CD14-positive monocyte (primary cell): ENCODE data around the gene CHCHD10. TPM values are rescaled to one million over a fixed set of nuclear protein-coding genes. Genes with fewer than 3 reads are reported as not detected.

Experiments used
- DNase-seq, 3 donors: peaks; one replicate each; pipeline ENCODE4 v3.0.0-alpha.2; 2011 to 2022
- H2AFZ ChIP-seq: 2 replicates; pipeline ENCODE4 v1.6.0; 2012; ENCODE audit warnings: mild to moderate bottlenecking, low read depth, low read length, inconsistent platforms; ENCODE audit not compliant: insufficient read depth, poor library complexity, severe bottlenecking
- H3K27ac ChIP-seq, 2 donors: 1 replicate in 1 of 2; 2 replicates in 1 of 2; pipeline ENCODE4 v1.5.1; 2012 to 2013; ENCODE audit warnings: low read length in 2 of 2, control low read depth in 1 of 2, inconsistent platforms in 1 of 2, low read depth in 1 of 2, mild to moderate bottlenecking in 1 of 2
- H3K27me3 ChIP-seq, 2 donors: one replicate each; pipeline versions ENCODE4 v1.6.0 to v1.6.1; 2011 to 2013; ENCODE audit warnings: low read length in 2 of 2; ENCODE audit not compliant: control insufficient read depth in 2 of 2, insufficient read depth in 2 of 2
- H3K36me3 ChIP-seq, 2 donors: replicated peaks in 1 of 2; 1 replicate in 1 of 2; 2 replicates in 1 of 2; pipeline versions ENCODE4 v1.5.1 to v1.6.1; 2012 to 2013; ENCODE audit warnings: low read length in 2 of 2, control low read depth in 1 of 2, inconsistent platforms in 1 of 2, mild to moderate bottlenecking in 1 of 2; ENCODE audit not compliant: insufficient read depth in 2 of 2, control insufficient read depth in 1 of 2
- H3K4me1 ChIP-seq, 2 donors: 1 replicate in 1 of 2; 2 replicates in 1 of 2; pipeline versions ENCODE4 v1.5.1 to v1.6.1; 2012 to 2013; ENCODE audit warnings: low read length in 2 of 2, control low read depth in 1 of 2, inconsistent platforms in 1 of 2, mild to moderate bottlenecking in 1 of 2, moderate library complexity in 1 of 2; ENCODE audit not compliant: insufficient read depth in 2 of 2, control insufficient read depth in 1 of 2
- H3K4me2 ChIP-seq: replicated peaks from 2 replicates; pipeline ENCODE3; 2012; ENCODE audit warnings: low read length, moderate library complexity, mild to moderate bottlenecking; ENCODE audit not compliant: poor library complexity, severe bottlenecking; ENCODE audit errors: extremely low read depth
- H3K4me3 ChIP-seq, 3 experiments: fragments of 200-600 bp in 1 of 3; sonication (generic) in 1 of 3; replicated peaks in 1 of 3; 1 replicate in 2 of 3; 2 replicates in 1 of 3; pipeline ENCODE4 v1.5.1; 2011 to 2013; ENCODE audit warnings: low read length in 3 of 3, mild to moderate bottlenecking in 3 of 3, control low read depth in 2 of 3, low read depth in 2 of 3, inconsistent platforms in 1 of 3, moderate library complexity in 1 of 3
- H3K79me2 ChIP-seq: 2 replicates; pipeline ENCODE4 v1.6.0; 2012; ENCODE audit warnings: mild to moderate bottlenecking, control low read depth, inconsistent platforms, low read length, moderate library complexity; ENCODE audit not compliant: insufficient read depth
- H3K9ac ChIP-seq: 2 replicates; pipeline ENCODE4 v1.6.0; 2017; ENCODE audit warnings: low read length, mild to moderate bottlenecking; ENCODE audit not compliant: insufficient read depth, poor library complexity, severe bottlenecking
- H3K9me3 ChIP-seq, 2 donors: replicated peaks in 1 of 2; 1 replicate in 1 of 2; 2 replicates in 1 of 2; pipeline versions ENCODE4 v1.5.1 to v1.6.1; 2012 to 2013; ENCODE audit warnings: low read length in 2 of 2, control low read depth in 1 of 2; ENCODE audit not compliant: control insufficient read depth in 1 of 2, insufficient read depth in 1 of 2
- H4K20me1 ChIP-seq: 2 replicates; pipeline ENCODE4 v1.6.0; 2012; ENCODE audit warnings: mild to moderate bottlenecking, low read length, control low read depth, moderate library complexity; ENCODE audit not compliant: insufficient read depth
- H3K27ac Mint-ChIP-seq, 7 donors: one replicate each; pipeline ENCODE4 v1.8.0; 2020; ENCODE audit warnings: mild to moderate bottlenecking in 7 of 7, mixed read lengths in 7 of 7, moderate library complexity in 6 of 7, inconsistent platforms in 2 of 7
- H3K27me3 Mint-ChIP-seq, 3 donors: one replicate each; pipeline ENCODE4 v1.8.0; 2021 to 2022; ENCODE audit warnings: low read depth in 3 of 3, mild to moderate bottlenecking in 3 of 3, mixed read lengths in 3 of 3, moderate library complexity in 3 of 3, inconsistent platforms in 1 of 3
- H3K36me3 Mint-ChIP-seq, 2 donors: one replicate each; pipeline ENCODE4 v1.8.0; 2020; ENCODE audit warnings: mixed read lengths in 2 of 2, inconsistent platforms in 1 of 2, mild to moderate bottlenecking in 1 of 2
- H3K4me1 Mint-ChIP-seq: one replicate; pipeline ENCODE4 v1.8.0; 2020; ENCODE audit warnings: mild to moderate bottlenecking, mixed read lengths
- H3K4me3 Mint-ChIP-seq, 2 donors: one replicate each; pipeline ENCODE4 v1.8.0; 2020; ENCODE audit warnings: mild to moderate bottlenecking in 2 of 2, mixed read lengths in 2 of 2, moderate library complexity in 1 of 2
- H3K9me3 Mint-ChIP-seq, 7 donors: one replicate each; pipeline ENCODE4 v1.8.0; 2020 to 2022; ENCODE audit warnings: mixed read lengths in 7 of 7, mild to moderate bottlenecking in 6 of 7, moderate library complexity in 6 of 7, inconsistent platforms in 2 of 7
- CTCF ChIP-seq: fragments of 200-600 bp; IDR thresholded peaks from one replicate; pipeline ENCODE4 v1.8.0; 2022; ENCODE audit warnings: antibody characterized with exemption, mild to moderate bottlenecking
- WGBS: methylation state at CpG from one replicate; pipeline ENCODE4 v1.1.5; 2013; ENCODE audit warnings: missing lambda C conversion rate; ENCODE audit not compliant: insufficient coverage; 5-methylcytosine and 5-hydroxymethylcytosine counted together
- intact Hi-C, 2 donors: fragments of 100-400 bp; cut with micrococcal nuclease; formaldehyde crosslinking; loops; one replicate each; pipeline versions ENCODE4 v1.15.0 to v1.15.1; 2023
- polyA plus RNA-seq, 3 donors: library from polyadenylated mRNA; depleted of rRNA in 1 of 3; unstranded in 2 of 3; stranded (reverse) in 1 of 3; fragments of 300-500 nt in 2 of 3; fragments of >200 nt in 1 of 3; fragmentation: Illumina TruSeq in 2 of 3; gene quantifications; 1 replicate in 2 of 3; 2 replicates in 1 of 3; pipeline ENCODE4 v1.2.3, GENCODE V29; 2012 to 2021

Gene CHCHD10
- polyA plus RNA-seq, 3 donors = 15.3 to 46.7 (median 26.8) TPM

- 44% methylated on average over 2 of the region's 2 CpGs for WGBS
- H3K36me3 Mint-ChIP-seq = no peaks in the 10 kb centered on the region
- H3K4me2 ChIP-seq = no peak overlapping the region
- no peak overlapping the region for H2AFZ ChIP-seq
- no peaks in the 10 kb centered on the region for H3K36me3 ChIP-seq
- H3K27me3 ChIP-seq = no peaks in the 10 kb centered on the region
- peaks cover 23% of the 10 kb centered on the region for H3K4me1 Mint-ChIP-seq
- H3K4me3 Mint-ChIP-seq = no peak overlapping the region
- H4K20me1 ChIP-seq = no peaks in the 10 kb centered on the region
- H3K27ac Mint-ChIP-seq = no peak overlapping the region
- DNase-seq = no peak
- peaks cover 22 to 26% of the 10 kb centered on the region in 2 donors for H3K4me1 ChIP-seq
- no peaks in the 10 kb centered on the region for H3K9me3 ChIP-seq
- peaks cover 0 to 3% (median 2%) of the 10 kb centered on the region in 3 donors for H3K27me3 Mint-ChIP-seq
- H3K9me3 Mint-ChIP-seq = peaks cover 0 to 2% (median 0%) of the 10 kb centered on the region in 7 donors
- H3K27ac ChIP-seq = no peak overlapping the region
- no peak overlapping the region for H3K4me3 ChIP-seq
- peaks cover 6% of the 10 kb centered on the region for H3K79me2 ChIP-seq
- no peak for TF ChIP-seq CTCF
- H3K9ac ChIP-seq = no peak overlapping the region
- intact Hi-C loops = no loop called here
Observed at GRCh38 chr22:23753385-23753784, 14.4 kb downstream of the CHCHD10 start.

DNA sequence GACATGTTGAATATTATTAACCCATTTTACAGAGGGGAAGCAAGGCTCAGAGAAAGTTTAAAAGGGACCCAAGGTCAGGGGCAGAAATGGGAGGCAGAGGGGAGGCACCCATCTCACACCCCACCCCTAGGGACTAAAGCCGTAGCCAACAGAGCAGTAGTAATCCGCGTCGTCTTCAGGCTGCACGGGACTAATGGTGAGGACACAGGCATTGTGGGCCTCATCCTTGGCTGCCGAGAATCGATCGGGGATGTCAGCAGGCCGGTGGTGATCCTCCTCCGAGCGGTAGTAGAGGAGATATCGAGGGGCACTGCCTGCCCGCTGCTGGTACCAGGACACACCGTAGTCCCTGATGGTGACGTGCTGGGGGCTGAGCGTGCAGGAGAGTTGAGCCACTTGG lies 15.0 kb downstream of the CHCHD10 start:
- Mint-ChIP-seq H3K27ac (peak overlapping the region in 2 of 7 donors; percentile 25 to 76), H3K9me3 (peaks cover 0 to 2% (median 0%) of the 10 kb centered on the region in 7 donors), H3K4me1 (peaks cover 23% of the 10 kb centered on the region), H3K4me3 (peak overlapping the region in 1 of 2 donors; percentile 84), H3K27me3 (peaks cover 0 to 3% (median 2%) of the 10 kb centered on the region in 3 donors), H3K36me3 (no peaks in the 10 kb centered on the region)
- Histone ChIP-seq H3K27ac (no peak overlapping the region), H3K4me3 (no peak overlapping the region), H3K36me3 (no peaks in the 10 kb centered on the region), H3K9me3 (no peaks in the 10 kb centered on the region), H2AFZ (no peak overlapping the region), H3K9ac (no peak overlapping the region), H3K27me3 (no peaks in the 10 kb centered on the region), H3K79me2 (peaks cover 6% of the 10 kb centered on the region), H3K4me1 (peaks cover 22 to 26% of the 10 kb centered on the region in 2 donors), H3K4me2 (no peak overlapping the region), H4K20me1 (no peaks in the 10 kb centered on the region)
- TF ChIP-seq CTCF = no peak
- 97% methylated on average over 16 of the region's 16 CpGs for WGBS
- DNase-seq = no peak
- intact Hi-C loops = no loop called here
